Thyroid gland (tissue), 4 donors: ENCODE results near the gene AGBL4. TPM values are rescaled to one million over a fixed set of nuclear protein-coding genes. Genes with fewer than 3 reads are reported as not detected.
A peak's percentile ranks its signal among the peaks of the same experiment; 100 is the strongest.

Source experiments
- DNase-seq, 2 donors: peaks; one replicate each; pipeline ENCODE4 v3.0.0-alpha.2; 2019
- H3K27ac ChIP-seq, 3 donors: fragments of 200-600 bp; sonication (generic); 1 replicate in 2 of 3; 2 replicates in 1 of 3; pipeline ENCODE4 v1.5.1; 2016 to 2019; ENCODE audit warnings: mild to moderate bottlenecking in 1 of 3, moderate library complexity in 1 of 3
- H3K27me3 ChIP-seq: fragments of 200-600 bp; sonication (generic); one replicate; pipeline ENCODE4 v1.5.1; 2019
- H3K36me3 ChIP-seq, 2 donors: fragments of 200-600 bp; sonication (generic); one replicate each; pipeline ENCODE4 v1.5.1; 2016 to 2019
- H3K4me1 ChIP-seq, 2 donors: fragments of 200-600 bp; sonication (generic); one replicate each; pipeline ENCODE4 v1.5.1; 2017 to 2019
- H3K4me3 ChIP-seq, 3 donors: fragments of 200-600 bp; sonication (generic); replicated peaks in 1 of 3; 1 replicate in 2 of 3; 2 replicates in 1 of 3; pipeline ENCODE4 v1.5.1; 2016; ENCODE audit warnings: mild to moderate bottlenecking in 1 of 3
- H3K9me3 ChIP-seq: fragments of 200-600 bp; sonication (generic); one replicate; pipeline ENCODE4 v1.5.1; 2017
- CTCF ChIP-seq, 6 experiments: fragments of 200-600 bp in 3 of 6; fragments of 450-650 bp in 3 of 6; sonication (generic) in 3 of 6; IDR thresholded peaks; one replicate each; pipeline ENCODE4 v1.5.1; 2016 to 2019; ENCODE audit warnings: antibody characterized with exemption in 6 of 6, mild to moderate bottlenecking in 2 of 6, inconsistent platforms in 1 of 6, moderate library complexity in 1 of 6
- POLR2A ChIP-seq, 2 donors: fragments of 450-650 bp; IDR thresholded peaks; one replicate each; pipeline ENCODE4 v1.6.1; 2017; ENCODE audit warnings: antibody characterized with exemption in 2 of 2, mild to moderate bottlenecking in 2 of 2, moderate library complexity in 1 of 2
- WGBS, 2 donors: methylation state at CpG; one replicate each; pipeline ENCODE4 v1.1.5; 2017; 5-methylcytosine and 5-hydroxymethylcytosine counted together
- intact Hi-C: fragments of 100-400 bp; cut with DNase I; formaldehyde crosslinking; loops from one replicate; pipeline ENCODE4 v1.15.1; 2023
- total RNA-seq, 4 donors: library from RNA; depleted of rRNA; stranded (reverse); fragments of >200 nt; gene quantifications; one replicate each; pipeline ENCODE4 v1.2.3, GENCODE V29; 2016

The AGBL4 gene
- total RNA-seq, 4 donors from 2014 or later = 2.1 to 6.0 (median 4.8) TPM

- DNase-seq = no peak
- no peaks in the 10 kb centered on the region for H3K36me3 ChIP-seq
- no peaks in the 10 kb centered on the region for H3K9me3 ChIP-seq
- TF ChIP-seq POLR2A (IDR thresholded peaks at IDR 0.05) (no peak), CTCF (IDR thresholded peaks at IDR 0.05) (no peak)
- H3K4me1 ChIP-seq = no peaks in the 10 kb centered on the region
- no peak overlapping the region for H3K27ac ChIP-seq
- H3K4me3 ChIP-seq = no peak overlapping the region
- H3K27me3 ChIP-seq = no peaks in the 10 kb centered on the region
- intact Hi-C loops = no loop called here
- WGBS, 2 donors = 94 to 96% methylated on average over 1 of the region's 1 CpG
Measured at GRCh38 chr1:49111931-49112330, 911.8 kb downstream of the AGBL4 start.

- no peaks in the 10 kb centered on the region for H3K27me3 ChIP-seq
- no peaks in the 10 kb centered on the region for H3K4me1 ChIP-seq
- DNase-seq = no peak
- no peaks in the 10 kb centered on the region for H3K36me3 ChIP-seq
- TF ChIP-seq POLR2A (IDR thresholded peaks at IDR 0.05) (no peak), CTCF (IDR thresholded peaks at IDR 0.05) (no peak)
- H3K9me3 ChIP-seq = no peaks in the 10 kb centered on the region
- H3K27ac ChIP-seq = no peak overlapping the region
- no peak overlapping the region for H3K4me3 ChIP-seq
- intact Hi-C loops = no loop called here
Measured at GRCh38 chr1:49106445-49106844, 917.3 kb downstream of the AGBL4 start.

GRCh38 chr1:49104575-49104974 is 919.2 kb downstream of the AGBL4 start:
- no peaks in the 10 kb centered on the region for H3K27me3 ChIP-seq
- DNase-seq = no peak
- intact Hi-C loops = no loop called here
- H3K27ac ChIP-seq = no peak overlapping the region
- H3K36me3 ChIP-seq = no peaks in the 10 kb centered on the region
- H3K9me3 ChIP-seq = no peaks in the 10 kb centered on the region
- no peak overlapping the region for H3K4me3 ChIP-seq
- no peaks in the 10 kb centered on the region for H3K4me1 ChIP-seq
- TF ChIP-seq POLR2A (IDR thresholded peaks at IDR 0.05) (no peak), CTCF (IDR thresholded peaks at IDR 0.05) (peak in 1 of 6 experiments; percentile 4)
- WGBS, 2 donors = 68 to 71% methylated on average over 3 of the region's 3 CpGs

GRCh38 chr1:49102752-49103151 is 921.0 kb downstream of the AGBL4 start:
- no peak for DNase-seq
- intact Hi-C loops = no loop called here
- Histone ChIP-seq H3K27me3 (no peaks in the 10 kb centered on the region), H3K36me3 (no peaks in the 10 kb centered on the region), H3K4me1 (no peaks in the 10 kb centered on the region), H3K27ac (no peak overlapping the region), H3K4me3 (no peak overlapping the region), H3K9me3 (no peaks in the 10 kb centered on the region)
- TF ChIP-seq POLR2A (IDR thresholded peaks at IDR 0.05) (no peak), CTCF (IDR thresholded peaks at IDR 0.05) (no peak)

GRCh38 chr1:49098866-49099265 is 924.9 kb downstream of the AGBL4 start:
- no peak overlapping the region for H3K27ac ChIP-seq
- no peak for DNase-seq
- no peaks in the 10 kb centered on the region for H3K27me3 ChIP-seq
- intact Hi-C loops = no loop called here
- no peaks in the 10 kb centered on the region for H3K9me3 ChIP-seq
- H3K4me3 ChIP-seq = no peak overlapping the region
- no peaks in the 10 kb centered on the region for H3K36me3 ChIP-seq
- WGBS, 2 donors = 84 to 89% methylated on average over 5 of the region's 5 CpGs
- TF ChIP-seq POLR2A (IDR thresholded peaks at IDR 0.05) (no peak), CTCF (IDR thresholded peaks at IDR 0.05) (no peak)
- H3K4me1 ChIP-seq = no peaks in the 10 kb centered on the region
